Measurements from ENCODE around the gene FOXO4.

- TF ChIP-seq POLR2A (IDR thresholded peaks at IDR 0.05; ENCODE audit: low read depth, low read length) (no peak), POLR2AphosphoS5 (IDR thresholded peaks at IDR 0.05; ENCODE audit: low read depth, low read length) (no peak), TAF1 (IDR thresholded peaks at IDR 0.05; ENCODE audit: low read depth, low read length) (no peak)
Measured at GRCh38 chrX:71147496-71148277, 52.0 kb downstream of the FOXO4 start.
